Measurements from ENCODE around the gene CHAF1A.

DNA sequence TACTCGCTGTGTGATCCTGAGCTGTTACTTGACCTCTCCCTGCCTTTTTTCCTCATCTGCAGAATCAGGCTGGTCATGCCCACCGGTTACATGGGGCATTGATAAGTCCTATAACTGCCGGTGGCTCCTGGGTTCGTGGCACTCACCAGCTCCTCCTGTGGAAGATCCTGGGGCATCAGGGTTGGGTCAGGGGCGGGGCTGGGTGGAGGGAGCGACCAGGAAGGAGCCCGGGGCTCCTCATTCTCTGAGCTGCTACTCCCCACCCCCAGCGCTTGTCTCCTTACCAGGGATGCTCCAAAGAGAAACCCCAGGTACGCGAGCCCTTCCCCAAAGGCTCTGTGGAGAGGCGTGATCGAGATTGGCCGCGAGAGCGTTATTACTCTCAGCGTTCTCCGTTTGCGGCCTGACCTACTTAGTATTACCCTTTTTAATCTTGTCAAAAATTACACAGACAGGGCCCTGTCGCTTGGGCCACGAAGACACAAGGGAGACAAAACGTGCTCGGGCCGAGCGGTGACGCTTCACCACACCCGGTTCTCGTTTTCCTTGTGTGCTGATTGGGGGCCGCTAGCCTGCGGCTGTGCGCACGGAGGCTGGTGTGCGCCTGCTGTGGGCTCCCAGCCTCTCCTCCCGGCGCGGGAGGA is 80.4 kb downstream of the CHAF1A start:
- no peak for TF ChIP-seq POLR2A (IDR thresholded peaks at IDR 0.05)
- TF ChIP-seq, protein P1, sequence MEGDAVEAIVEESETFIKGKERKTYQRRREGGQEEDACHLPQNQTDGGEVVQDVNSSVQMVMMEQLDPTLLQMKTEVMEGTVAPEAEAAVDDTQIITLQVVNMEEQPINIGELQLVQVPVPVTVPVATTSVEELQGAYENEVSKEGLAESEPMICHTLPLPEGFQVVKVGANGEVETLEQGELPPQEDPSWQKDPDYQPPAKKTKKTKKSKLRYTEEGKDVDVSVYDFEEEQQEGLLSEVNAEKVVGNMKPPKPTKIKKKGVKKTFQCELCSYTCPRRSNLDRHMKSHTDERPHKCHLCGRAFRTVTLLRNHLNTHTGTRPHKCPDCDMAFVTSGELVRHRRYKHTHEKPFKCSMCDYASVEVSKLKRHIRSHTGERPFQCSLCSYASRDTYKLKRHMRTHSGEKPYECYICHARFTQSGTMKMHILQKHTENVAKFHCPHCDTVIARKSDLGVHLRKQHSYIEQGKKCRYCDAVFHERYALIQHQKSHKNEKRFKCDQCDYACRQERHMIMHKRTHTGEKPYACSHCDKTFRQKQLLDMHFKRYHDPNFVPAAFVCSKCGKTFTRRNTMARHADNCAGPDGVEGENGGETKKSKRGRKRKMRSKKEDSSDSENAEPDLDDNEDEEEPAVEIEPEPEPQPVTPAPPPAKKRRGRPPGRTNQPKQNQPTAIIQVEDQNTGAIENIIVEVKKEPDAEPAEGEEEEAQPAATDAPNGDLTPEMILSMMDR (IDR thresholded peaks at IDR 0.05 in 8 of 11, conservative IDR thresholded peaks at IDR 0.05 in 3 of 11) = no peak
